Measurements from ENCODE around the gene NACC1. TPM values are rescaled to one million over a fixed set of nuclear protein-coding genes. Genes with fewer than 3 reads are reported as not detected.

The NACC1 gene
- total RNA-seq: 18.8 TPM

DNA sequence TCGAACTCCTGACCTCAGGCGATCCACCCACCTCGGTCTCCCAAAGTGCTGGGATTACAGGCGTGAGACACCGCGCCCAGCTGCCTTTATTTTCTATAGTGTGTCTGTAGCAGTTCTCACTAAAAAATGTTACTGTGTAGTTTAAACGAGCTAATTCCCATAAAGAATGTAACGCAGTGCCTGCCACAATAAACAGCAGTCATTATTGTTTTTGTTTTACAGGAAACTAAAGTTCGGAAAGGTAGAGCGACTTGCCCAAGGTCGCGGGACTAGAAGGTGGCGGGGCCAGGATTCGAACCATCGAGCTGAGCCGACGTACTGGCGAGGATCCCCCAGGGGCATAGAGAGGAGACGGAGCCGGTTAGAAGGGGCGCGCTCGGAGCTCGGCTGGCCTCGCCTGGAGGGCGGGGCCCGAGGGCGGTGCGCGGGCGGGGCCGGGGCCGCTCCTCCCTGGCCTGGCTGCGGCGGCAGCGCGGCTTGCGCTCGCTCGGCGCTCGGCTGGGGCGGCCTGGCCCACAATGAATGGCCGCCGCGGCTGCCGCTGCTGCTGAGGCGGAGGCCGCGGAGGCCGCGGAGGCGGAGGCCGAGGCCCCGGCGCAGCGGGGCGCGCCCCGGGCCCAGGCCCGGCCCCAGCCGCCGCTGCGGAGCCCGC lies at the start of gene NACC1:
NACC1 (plus strand) TSS at position 493 of the 652 bp plus-strand sequence. CDS start 16,944 bp downstream, outside the sequence.

GRCh38 chr19:13102666-13103580 lies 15.1 kb upstream of the NACC1 start, which contains the start of gene LYL1:
TSS of gene LYL1 (minus strand) at chr19:13102858. CDS start at chr19:13101171, 1,687 bp downstream.

DNA sequence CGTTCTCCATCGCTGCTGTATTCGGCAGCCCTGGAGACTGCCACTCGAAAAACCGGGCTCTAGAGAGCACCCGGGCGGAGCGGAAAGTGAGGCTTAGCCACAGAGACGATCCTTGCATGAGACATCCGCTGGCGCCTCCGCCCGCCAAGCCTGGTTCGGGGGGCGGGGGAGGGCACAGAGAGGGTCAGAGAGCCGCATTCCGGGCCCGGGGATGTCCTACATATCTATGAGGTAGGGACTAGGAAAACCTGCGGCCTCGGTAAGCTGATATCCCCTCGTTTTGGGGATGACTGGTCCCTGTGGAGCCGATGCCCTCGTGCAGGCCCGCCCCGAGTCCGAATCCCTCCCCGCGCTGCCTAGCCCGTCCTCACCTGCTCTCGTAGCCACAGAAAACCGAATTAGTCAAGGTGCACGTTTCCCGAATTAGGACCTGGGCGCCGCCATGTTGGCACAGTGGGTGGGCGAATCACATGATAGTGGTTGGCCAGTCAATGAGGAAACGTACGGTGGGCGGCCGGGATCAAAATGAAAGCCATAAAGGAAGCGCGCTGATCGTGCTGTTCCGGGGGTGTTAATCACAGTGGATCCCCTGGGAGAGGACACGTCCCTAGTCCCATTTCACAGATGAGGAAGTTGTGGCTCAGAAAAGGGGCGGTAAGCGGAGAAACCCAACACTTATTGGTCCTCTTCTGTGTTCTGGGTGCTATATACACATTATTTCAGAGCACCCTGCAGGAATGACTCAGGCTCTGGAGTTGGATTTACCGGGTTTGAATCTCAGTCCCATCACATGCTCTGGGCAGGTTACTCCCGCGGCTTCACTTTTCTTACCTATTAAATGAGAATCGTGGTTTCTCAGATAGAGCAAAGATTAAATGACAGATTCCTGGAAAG lies 1.5 kb upstream of the NACC1 start, which contains the start of gene TRMT1:
TRMT1 (minus strand) TSS at position 459 of the 894 bp plus-strand sequence; CDS start at position 118, 341 bp downstream.

GRCh38 chr19:13150187-13150930 lies 32.3 kb downstream of the NACC1 start, which contains the start of the genes IER2 and STX10:
TSS of gene IER2 (plus strand) at chr19:13150411. CDS start at chr19:13153187, 2,776 bp downstream.
TSS of gene STX10 (minus strand) at chr19:13150375. CDS start at chr19:13150173, 202 bp downstream.

Other genes starting within 250 kb of the NACC1 start
- 15.1 TPM for gene DNASE2, start 236.8 kb upstream of the NACC1 start, total RNA-seq
- 2.1 TPM for gene KLF1, start 231.1 kb upstream of the NACC1 start, total RNA-seq
- 59.3 TPM for gene GCDH, start 227.1 kb upstream of the NACC1 start, total RNA-seq
- not detected for gene SYCE2, start 199.0 kb upstream of the NACC1 start, total RNA-seq
- gene FARSA, start 184.6 kb upstream of the NACC1 start, total RNA-seq: 41.6 TPM
- 471 TPM for gene CALR, start 179.7 kb upstream of the NACC1 start, total RNA-seq
- gene RAD23A, start 172.4 kb upstream of the NACC1 start, total RNA-seq: 75.9 TPM
- gene GADD45GIP1, start 161.0 kb upstream of the NACC1 start, total RNA-seq: 16.8 TPM
- gene DAND5, start 148.7 kb upstream of the NACC1 start, total RNA-seq: 5.2 TPM
- gene NFIX, start 122.8 kb upstream of the NACC1 start, total RNA-seq: 122 TPM
- gene LYL1, start 15.4 kb upstream of the NACC1 start, total RNA-seq: 6.2 TPM
- 30.1 TPM for gene TRMT1, start 1.5 kb upstream of the NACC1 start, total RNA-seq
- gene STX10, start 32.1 kb downstream of the NACC1 start, total RNA-seq: 50.3 TPM
- 40.2 TPM for gene IER2, start 32.1 kb downstream of the NACC1 start, total RNA-seq

Measured in camera-type eye (tissue), 1 donor.